Activated CD4-positive, alpha-beta T cell treated with anti-CD3 and anti-CD28 coated beads, Interleukin-2, amount 50 U/mL, for 48 hours (primary cell): Measurements from ENCODE around the gene SERINC3.
"Not testable (repeated sequence)": the region's sequence is repeated elsewhere in the genome, so short reads cannot be mapped to it uniquely, and the experiment has no call there.

Experiments used
- DNase-seq, 2 experiments: peaks; one replicate each; pipeline ENCODE4 v3.0.0-alpha.2; 2020

Gene SERINC3

GRCh38 chr20:44489931-44490330, 31.9 kb downstream of the SERINC3 start:
- DNase-seq: peak in 1 of 2 experiments; percentile 33

GRCh38 chr20:44489223-44489622, 32.6 kb downstream of the SERINC3 start:
- DNase-seq: no peak

- DNase-seq: no peak
Observed at GRCh38 chr20:44488551-44488950, 33.3 kb downstream of the SERINC3 start.

GRCh38 chr20:44485830-44486198, 36.1 kb downstream of the SERINC3 start:
- no peak for DNase-seq

GRCh38 chr20:44485078-44485829, 36.6 kb downstream of the SERINC3 start:
- DNase-seq: no peak

- DNase-seq: no peak
Observed at GRCh38 chr20:44483112-44483511, 38.8 kb downstream of the SERINC3 start.

GRCh38 chr20:44481719-44482416, 40.0 kb downstream of the SERINC3 start:
- no peak for DNase-seq

- no peak for DNase-seq
Observed at GRCh38 chr20:44480097-44480496, 41.8 kb downstream of the SERINC3 start.

GRCh38 chr20:44479643-44480042, 42.2 kb downstream of the SERINC3 start:
- no peak for DNase-seq

- DNase-seq: no peak
Observed at GRCh38 chr20:44478206-44478605, 43.7 kb downstream of the SERINC3 start.

- DNase-seq: no peak
Observed at GRCh38 chr20:44477151-44477550, 44.7 kb downstream of the SERINC3 start.

- DNase-seq: peak; percentile 89 to 92
Observed at GRCh38 chr20:44475694-44476560, 45.9 kb downstream of the SERINC3 start, which contains the start of gene TTPAL. Gene TTPAL, plus strand, starts transcription at chr20:44475874. Its CDS starts 4,126 bp downstream, at chr20:44480000.

- DNase-seq: no peak
Observed at GRCh38 chr20:44475372-44475693, 46.5 kb downstream of the SERINC3 start.

- DNase-seq: not testable (repeated sequence)
Observed at GRCh38 chr20:44472283-44472682, 49.6 kb downstream of the SERINC3 start.

GRCh38 chr20:44471481-44471882, 50.4 kb downstream of the SERINC3 start:
- DNase-seq: no peak

GRCh38 chr20:44470327-44470726, 51.5 kb downstream of the SERINC3 start:
- no peak for DNase-seq

- no peak for DNase-seq
Observed at GRCh38 chr20:44468044-44468782, 53.7 kb downstream of the SERINC3 start.

- DNase-seq: no peak
Observed at GRCh38 chr20:44467289-44467883, 54.5 kb downstream of the SERINC3 start.

GRCh38 chr20:44465001-44465560, 56.8 kb downstream of the SERINC3 start:
- DNase-seq: no peak

GRCh38 chr20:44464514-44464913, 57.4 kb downstream of the SERINC3 start:
- DNase-seq: no peak

- no peak for DNase-seq
Observed at GRCh38 chr20:44463466-44463865, 58.4 kb downstream of the SERINC3 start.

GRCh38 chr20:44461803-44462174, 60.1 kb downstream of the SERINC3 start:
- DNase-seq: no peak
